Smooth muscle cell (in vitro differentiated cells): Measurements from ENCODE around the gene C16orf87. TPM values are rescaled to one million over a fixed set of nuclear protein-coding genes. Genes with fewer than 3 reads are reported as not detected.

Source experiments
- DNase-seq: peaks from one replicate; lab custom pipeline; 2025; ENCODE audit not compliant: unreplicated experiment; lab: John Stamatoyannopoulos, UW
- H2AFZ ChIP-seq: fragments of 200-600 bp; sonication (generic); 2 replicates; pipeline ENCODE4 v1.6.0; 2016; ENCODE audit warnings: antibody characterized with exemption, low read depth, mild to moderate bottlenecking
- H3F3A ChIP-seq: fragments of 200-600 bp; sonication (generic); 2 replicates; pipeline ENCODE4 v1.6.0; 2017; ENCODE audit warnings: antibody characterized with exemption, low read depth
- H3K27ac ChIP-seq: fragments of 200-600 bp; sonication (generic); 2 replicates; pipeline ENCODE4 v1.5.1; 2016; ENCODE audit warnings: low read depth, mild to moderate bottlenecking
- H3K27me3 ChIP-seq: fragments of 200-600 bp; sonication (generic); 2 replicates; pipeline ENCODE4 v1.6.1; 2016; ENCODE audit warnings: low read depth, mild to moderate bottlenecking
- H3K36me3 ChIP-seq: fragments of 200-600 bp; sonication (generic); 2 replicates; pipeline ENCODE4 v1.5.1; 2016; ENCODE audit warnings: low read depth
- H3K4me1 ChIP-seq: fragments of 200-600 bp; sonication (generic); 2 replicates; pipeline ENCODE4 v1.5.1; 2016; ENCODE audit warnings: low read depth
- H3K4me2 ChIP-seq: fragments of 200-600 bp; sonication (generic); 2 replicates; pipeline ENCODE4 v1.6.0; 2016; ENCODE audit warnings: mild to moderate bottlenecking
- H3K4me3 ChIP-seq: fragments of 200-600 bp; sonication (generic); 2 replicates; pipeline ENCODE4 v1.5.1; 2016; ENCODE audit warnings: mild to moderate bottlenecking
- H3K79me2 ChIP-seq: fragments of 200-600 bp; sonication (generic); 2 replicates; pipeline ENCODE4 v1.6.0; 2016; ENCODE audit warnings: low read depth, mild to moderate bottlenecking
- H3K9ac ChIP-seq: fragments of 200-600 bp; sonication (generic); 2 replicates; pipeline ENCODE4 v1.6.0; 2016; ENCODE audit warnings: low read depth
- H3K9me3 ChIP-seq: fragments of 200-600 bp; sonication (generic); replicated peaks from 2 replicates; pipeline ENCODE4 v1.5.1; 2016; ENCODE audit warnings: low read depth
- H4K20me1 ChIP-seq: fragments of 200-600 bp; sonication (generic); 2 replicates; pipeline ENCODE4 v1.6.0; 2016; ENCODE audit warnings: low read depth
- CTCF ChIP-seq: fragments of 200-600 bp; sonication (generic); IDR thresholded peaks from 2 replicates; pipeline ENCODE4 v1.5.1; 2017; ENCODE audit warnings: borderline replicate concordance, mild to moderate bottlenecking, antibody characterized with exemption; ENCODE audit not compliant: insufficient read depth, poor library complexity, severe bottlenecking
- WGBS: methylation state at CpG from one replicate; pipeline ENCODE4 v1.1.7; 2016; ENCODE audit warnings: low lambda C conversion rate; 5-methylcytosine and 5-hydroxymethylcytosine counted together
- polyA plus RNA-seq: library from polyadenylated mRNA; unstranded; fragments of >200 nt; fragmentation: Nextera tagmentation; extraction: Ambion mirVana; gene quantifications from 2 replicates; pipeline ENCODE4 v1.2.1, GENCODE V29; 2016
- total RNA-seq: library from RNA; depleted of rRNA; stranded (reverse); fragments of >200 nt; gene quantifications from 2 replicates; pipeline ENCODE4 v1.2.3, GENCODE V29; 2014

The C16orf87 gene
- total and polyA plus RNA-seq, 2 experiments from 2014 or later: 19.6 to 21.5 TPM

GRCh38 chr16:46751381-46751780 is 79.6 kb downstream of the C16orf87 start:
- no peaks in the 10 kb centered on the region for H4K20me1 ChIP-seq
- H3K4me1 ChIP-seq: peaks cover 6% of the 10 kb centered on the region
- no peaks in the 10 kb centered on the region for H3K79me2 ChIP-seq
- 89% methylated on average over 7 of the region's 7 CpGs for WGBS
- DNase-seq: no peak
- no peak overlapping the region for H2AFZ ChIP-seq
- TF ChIP-seq CTCF: no peak
- no peaks in the 10 kb centered on the region for H3K36me3 ChIP-seq
- no peaks in the 10 kb centered on the region for H3F3A ChIP-seq
- H3K9ac ChIP-seq: no peak overlapping the region
- no peak overlapping the region for H3K27ac ChIP-seq
- no peak overlapping the region for H3K4me3 ChIP-seq
- no peak overlapping the region for H3K4me2 ChIP-seq
- no peaks in the 10 kb centered on the region for H3K9me3 ChIP-seq
- H3K27me3 ChIP-seq: no peaks in the 10 kb centered on the region

GRCh38 chr16:46748775-46749705 is 81.9 kb downstream of the C16orf87 start:
- no peak overlapping the region for H2AFZ ChIP-seq
- H3K4me3 ChIP-seq: no peak overlapping the region
- no peaks in the 10 kb centered on the region for H3K36me3 ChIP-seq
- DNase-seq: no peak
- no peaks in the 10 kb centered on the region for H4K20me1 ChIP-seq
- 74% methylated on average over 20 of the region's 20 CpGs for WGBS
- H3K79me2 ChIP-seq: no peaks in the 10 kb centered on the region
- no peak overlapping the region for H3K9ac ChIP-seq
- H3K27ac ChIP-seq: no peak overlapping the region
- H3K4me2 ChIP-seq: no peak overlapping the region
- H3F3A ChIP-seq: no peaks in the 10 kb centered on the region
- no peaks in the 10 kb centered on the region for H3K27me3 ChIP-seq
- no peaks in the 10 kb centered on the region for H3K9me3 ChIP-seq
- H3K4me1 ChIP-seq: peaks cover 6% of the 10 kb centered on the region
- no peak for TF ChIP-seq CTCF

- H4K20me1 ChIP-seq: no peaks in the 10 kb centered on the region
- 68% methylated on average over 25 of the region's 25 CpGs for WGBS
- H3K27ac ChIP-seq: no peak within 1 kb of the TSS
- H3K9ac ChIP-seq: no peak within 1 kb of the TSS
- H2AFZ ChIP-seq: no peak within 1 kb of the TSS
- no peak for DNase-seq
- H3F3A ChIP-seq: no peaks in the 10 kb centered on the region
- no peaks in the 10 kb centered on the region for H3K36me3 ChIP-seq
- no peaks in the 10 kb centered on the region for H3K79me2 ChIP-seq
- H3K9me3 ChIP-seq: no peaks in the 10 kb centered on the region
- peak within 1 kb of the TSS; percentile 9 for H3K4me2 ChIP-seq
- TF ChIP-seq CTCF: no peak
- peaks cover 6% of the 10 kb centered on the region for H3K4me1 ChIP-seq
- no peaks in the 10 kb centered on the region for H3K27me3 ChIP-seq
- no peak within 1 kb of the TSS for H3K4me3 ChIP-seq
Observed at GRCh38 chr16:46747777-46748651, 83.0 kb downstream of the C16orf87 start, which contains the start of gene MYLK3. Gene MYLK3 (minus strand): TSS chr16:46748344. CDS start chr16:46748193, 151 bp downstream.
